GM12865 (cell line): ENCODE measurements around the gene LRFN2.

ENCODE experiments used
- DNase-seq: peaks from one replicate; pipeline ENCODE4 v3.0.0; 2010; ENCODE audit warnings: low read depth
- H3K4me3 ChIP-seq: 2 replicates; pipeline ENCODE4 v1.5.1; 2011; ENCODE audit warnings: mild to moderate bottlenecking, low read depth, low read length, control low read depth
- CTCF ChIP-seq: IDR thresholded peaks from 2 replicates; pipeline ENCODE4 v1.5.1; 2011; ENCODE audit warnings: low read length, control low read depth, low read depth, inconsistent platforms; ENCODE audit not compliant: insufficient read depth; ENCODE audit errors: missing control alignments

The LRFN2 gene

GRCh38 chr6:40516429-40516828 is 70.7 kb downstream of the LRFN2 start:
- no peak overlapping the region for H3K4me3 ChIP-seq
- no peak for DNase-seq
- TF ChIP-seq CTCF, result no peak

GRCh38 chr6:40512340-40512739 is 74.8 kb downstream of the LRFN2 start:
- DNase-seq, result no peak
- TF ChIP-seq CTCF, result no peak
- H3K4me3 ChIP-seq, result no peak overlapping the region

- no peak overlapping the region for H3K4me3 ChIP-seq
- no peak for DNase-seq
- TF ChIP-seq CTCF, result no peak
Measured at GRCh38 chr6:40511884-40512283, 75.3 kb downstream of the LRFN2 start.

- no peak overlapping the region for H3K4me3 ChIP-seq
- DNase-seq, result no peak
- TF ChIP-seq CTCF, result no peak
Measured at GRCh38 chr6:40510442-40510841, 76.7 kb downstream of the LRFN2 start.

GRCh38 chr6:40509716-40510260 is 77.4 kb downstream of the LRFN2 start:
- no peak overlapping the region for H3K4me3 ChIP-seq
- DNase-seq, result no peak
- TF ChIP-seq CTCF, result no peak

- no peak for DNase-seq
- no peak for TF ChIP-seq CTCF
- H3K4me3 ChIP-seq, result no peak overlapping the region
Measured at GRCh38 chr6:40509086-40509485, 78.1 kb downstream of the LRFN2 start.

- no peak for DNase-seq
- no peak overlapping the region for H3K4me3 ChIP-seq
- no peak for TF ChIP-seq CTCF
Measured at GRCh38 chr6:40506954-40507353, 80.2 kb downstream of the LRFN2 start.
